ENCODE results near the gene ARHGEF16. TPM values are rescaled to one million over a fixed set of nuclear protein-coding genes. Genes with fewer than 3 reads are reported as not detected.

ARHGEF16 gene
- total RNA-seq, 2 experiments from 2014 or later: 0.11 to 0.22 TPM

- H3K4me1 Mint-ChIP-seq (ENCODE audit: low read depth): no peaks in the 10 kb centered on the region
- Histone ChIP-seq H3K9me3 (ENCODE audit: control insufficient read depth in 1 of 2, insufficient read depth in 1 of 2, low read length in 2 of 2) (no peaks in the 10 kb centered on the region), H3K27me3 (ENCODE audit: control insufficient read depth in 1 of 2, insufficient read depth in 2 of 2, low read length in 2 of 2) (peaks cover 3 to 6% of the 10 kb centered on the region in 2 experiments), H3K4me1 (ENCODE audit: insufficient read depth, low read length) (no peaks in the 10 kb centered on the region), H3K36me3 (ENCODE audit: insufficient read depth, low read length) (no peaks in the 10 kb centered on the region), H3K27ac (ENCODE audit: low read depth in 1 of 2, low read length in 2 of 2) (no peak overlapping the region), H3K4me3 (ENCODE audit: low read length) (no peak overlapping the region)
- no peaks in the 10 kb centered on the region for H3K9me3 Mint-ChIP-seq
- no peak for ATAC-seq (ENCODE audit: poor library complexity)
- intact Hi-C loops (cut with DNase I, micrococcal nuclease): no loop called here
- no peak overlapping the region for H3K27ac Mint-ChIP-seq
- peaks cover 7% of the 10 kb centered on the region for H3K27me3 Mint-ChIP-seq
- H3K4me3 Mint-ChIP-seq: no peak overlapping the region
- no peak for DNase-seq
- ChIA-PET POLR2A (no interaction called here), CTCF (interaction anchor here (0.5 kb wide), 1 partner anchor 400 kb away, joined by 3 read pairs; no protein-coding TSS in a partner anchor)
- TF ChIP-seq CTCF (IDR thresholded peaks at IDR 0.05): no peak
- no peaks in the 10 kb centered on the region for H3K36me3 Mint-ChIP-seq (ENCODE audit: low read depth)
Measured at GRCh38 chr1:3436901-3437300, 17.6 kb upstream of the ARHGEF16 start.

- no peaks in the 10 kb centered on the region for H3K4me1 ChIP-seq (ENCODE audit: insufficient read depth, low read length)
- Mint-ChIP-seq H3K36me3 (ENCODE audit: low read depth) (no peaks in the 10 kb centered on the region), H3K27me3 (peaks cover 11% of the 10 kb centered on the region), H3K27ac (no peak overlapping the region), H3K4me1 (ENCODE audit: low read depth) (no peaks in the 10 kb centered on the region), H3K9me3 (no peaks in the 10 kb centered on the region), H3K4me3 (no peak overlapping the region)
- H3K27me3 ChIP-seq (ENCODE audit: control insufficient read depth in 1 of 2, insufficient read depth in 2 of 2, low read length in 2 of 2): peaks cover 3 to 11% of the 10 kb centered on the region in 2 experiments
- no peaks in the 10 kb centered on the region for H3K9me3 ChIP-seq (ENCODE audit: control insufficient read depth in 1 of 2, insufficient read depth in 1 of 2, low read length in 2 of 2)
- CTCF ChIA-PET: no interaction called here
- no peak for TF ChIP-seq CTCF (IDR thresholded peaks at IDR 0.05)
- POLR2A ChIA-PET: no interaction called here
- H3K36me3 ChIP-seq (ENCODE audit: insufficient read depth, low read length): no peaks in the 10 kb centered on the region
- H3K27ac ChIP-seq (ENCODE audit: low read depth in 1 of 2, low read length in 2 of 2): no peak overlapping the region
- intact Hi-C loops (cut with DNase I, micrococcal nuclease): no loop called here
- DNase-seq (no peak), ATAC-seq (ENCODE audit: poor library complexity) (no peak)
- H3K4me3 ChIP-seq (ENCODE audit: low read length): no peak overlapping the region
Measured at GRCh38 chr1:3438661-3439180, 15.7 kb upstream of the ARHGEF16 start.

GRCh38 chr1:3439346-3440299 lies 14.8 kb upstream of the ARHGEF16 start:
- Histone ChIP-seq H3K4me1 (ENCODE audit: insufficient read depth, low read length) (no peaks in the 10 kb centered on the region), H3K4me3 (ENCODE audit: low read length) (no peak overlapping the region), H3K36me3 (ENCODE audit: insufficient read depth, low read length) (no peaks in the 10 kb centered on the region), H3K27ac (ENCODE audit: low read depth in 1 of 2, low read length in 2 of 2) (no peak overlapping the region), H3K27me3 (ENCODE audit: control insufficient read depth in 1 of 2, insufficient read depth in 2 of 2, low read length in 2 of 2) (peaks cover 3 to 11% of the 10 kb centered on the region in 2 experiments), H3K9me3 (ENCODE audit: control insufficient read depth in 1 of 2, insufficient read depth in 1 of 2, low read length in 2 of 2) (peaks cover 0 to 3% of the 10 kb centered on the region in 2 experiments)
- no peak for TF ChIP-seq CTCF (IDR thresholded peaks at IDR 0.05)
- no peaks in the 10 kb centered on the region for H3K36me3 Mint-ChIP-seq (ENCODE audit: low read depth)
- intact Hi-C loops (cut with DNase I, micrococcal nuclease): no loop called here
- peaks cover 11% of the 10 kb centered on the region for H3K27me3 Mint-ChIP-seq
- no peaks in the 10 kb centered on the region for H3K9me3 Mint-ChIP-seq
- H3K4me1 Mint-ChIP-seq (ENCODE audit: low read depth): no peaks in the 10 kb centered on the region
- no peak overlapping the region for H3K27ac Mint-ChIP-seq
- POLR2A ChIA-PET: no interaction called here
- DNase-seq (no peak), ATAC-seq (ENCODE audit: poor library complexity) (no peak)
- no peak overlapping the region for H3K4me3 Mint-ChIP-seq
- CTCF ChIA-PET: no interaction called here

All from CD4-positive, alpha-beta T cell (primary cell).